DOHH2 (cell line): ENCODE results near the gene OPN4.

Experiments
- CTCF ChIP-seq: fragments of 200-600 bp; sonication (generic); IDR thresholded peaks from one replicate; pipeline ENCODE4 v1.5.1; 2014; ENCODE audit warnings: antibody characterized with exemption, mild to moderate bottlenecking, low read depth, low read length; ENCODE audit not compliant: poor library complexity, severe bottlenecking
- EZH2phosphoT487 ChIP-seq: fragments of 200-600 bp; sonication (generic); IDR thresholded peaks from 2 replicates; pipeline ENCODE4 v1.6.1; 2017; ENCODE audit warnings: borderline replicate concordance, mild to moderate bottlenecking, antibody characterized with exemption, low read length, moderate library complexity, mixed read lengths

GRCh38 chr10:86655596-86655995 lies 1.2 kb downstream of the OPN4 start:
- TF ChIP-seq CTCF (no peak), EZH2phosphoT487 (no peak)
